Kidney glomerular epithelial cell (primary cell): ENCODE data around the gene SPRR4.
"Not testable (repeated sequence)": the region's sequence is repeated elsewhere in the genome, so short reads cannot be mapped to it uniquely, and the experiment has no call there.

Experiments
- DNase-seq: peaks from one replicate; lab custom pipeline; 2025; lab: John Stamatoyannopoulos, UW

The SPRR4 gene

GRCh38 chr1:152967201-152967600, 3.2 kb upstream of the SPRR4 start:
- no peak for DNase-seq

- no peak for DNase-seq
These were observed 2.2 kb upstream of the SPRR4 start for GRCh38 chr1:152968248-152968647.

DNA sequence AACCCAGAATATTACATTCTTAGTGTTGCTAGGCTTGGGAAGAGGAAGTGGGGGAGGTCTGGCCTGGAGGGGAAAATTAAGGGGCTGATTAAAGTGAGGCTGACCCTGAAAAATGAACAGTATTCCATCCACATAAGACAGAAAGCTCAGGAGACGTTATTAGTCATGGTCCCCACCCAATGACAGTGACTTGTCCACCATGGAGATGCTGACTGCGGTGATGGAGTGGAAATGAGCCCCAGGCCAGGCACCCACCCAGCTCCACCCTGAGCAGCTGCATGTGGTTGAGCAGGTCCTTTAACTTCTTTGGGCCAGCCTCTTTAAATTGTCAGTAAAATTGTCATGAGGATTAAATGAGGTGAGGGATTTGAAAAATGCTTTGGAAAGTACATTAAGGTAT, 1.4 kb upstream of the SPRR4 start:
- no peak for DNase-seq

DNA sequence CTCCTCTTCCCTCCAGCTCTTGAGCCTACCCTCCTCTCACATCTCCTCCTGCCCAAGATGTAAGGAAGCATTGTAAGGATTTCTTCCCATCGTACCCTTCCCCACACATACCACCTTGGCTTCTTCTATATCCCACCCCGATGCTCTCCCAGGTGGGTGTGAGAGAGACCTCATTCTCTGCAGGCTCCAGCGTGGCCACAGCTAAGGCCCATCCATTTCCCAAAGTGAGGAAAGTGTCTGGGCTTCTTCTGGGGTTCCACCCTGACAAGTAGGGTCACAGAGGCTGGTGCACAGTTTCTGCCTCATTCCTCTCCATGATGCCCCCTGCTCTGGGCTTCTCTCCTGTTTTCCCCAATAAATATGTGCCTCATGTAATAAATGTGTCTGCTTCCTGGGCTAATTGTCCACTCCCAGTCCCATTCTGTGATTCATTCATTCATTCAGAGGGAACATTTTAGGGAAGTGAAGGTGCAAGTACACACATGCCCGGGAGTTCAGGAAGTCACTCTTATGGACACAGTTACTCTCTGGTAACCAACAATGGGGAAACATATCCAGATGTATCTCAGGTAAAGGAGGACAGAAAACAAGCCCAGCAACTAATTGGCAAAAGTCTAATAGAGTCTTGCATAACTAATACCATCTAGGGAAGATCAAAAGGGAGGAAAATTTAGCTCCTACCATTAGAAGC, 1.9 kb downstream of the SPRR4 start:
- DNase-seq = no peak

- DNase-seq = no peak
These were observed 6.2 kb downstream of the SPRR4 start for GRCh38 chr1:152976688-152977087.

- DNase-seq = no peak
These were observed 7.2 kb downstream of the SPRR4 start for GRCh38 chr1:152977614-152978013.

- DNase-seq = no peak
These were observed 10.2 kb downstream of the SPRR4 start for GRCh38 chr1:152980676-152981075.

- DNase-seq = no peak
These were observed 10.9 kb downstream of the SPRR4 start for GRCh38 chr1:152981146-152981871.

GRCh38 chr1:152982076-152982475, 11.6 kb downstream of the SPRR4 start:
- DNase-seq = no peak

- no peak for DNase-seq
These were observed 12.8 kb downstream of the SPRR4 start for GRCh38 chr1:152983234-152983633.

DNA sequence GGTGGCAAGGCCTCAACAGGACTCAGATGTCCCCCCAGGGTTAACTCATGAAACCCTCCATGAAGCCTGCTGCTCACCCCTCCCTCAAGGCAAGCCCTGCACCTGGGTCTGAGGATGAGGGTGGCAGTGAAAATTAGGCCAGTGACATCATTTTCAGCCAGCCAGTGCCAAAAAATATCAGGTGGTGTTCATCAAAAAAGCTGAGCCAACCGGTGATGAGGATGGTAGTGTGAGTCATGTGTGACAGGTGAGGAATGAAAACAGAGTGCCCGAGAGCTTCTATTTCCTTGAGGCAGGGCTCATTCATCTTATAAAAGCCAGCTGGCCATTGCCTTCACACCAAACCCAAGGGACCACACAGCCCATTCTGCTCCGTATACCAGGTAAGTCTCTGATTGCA, 13.3 kb downstream of the SPRR4 start, which contains the start of gene SPRR1A:
TSS of gene SPRR1A (plus strand) at position 339 of the 400 bp plus-strand sequence. CDS start 1,150 bp downstream, outside the sequence.
- DNase-seq = no peak

GRCh38 chr1:152986578-152986977, 16.1 kb downstream of the SPRR4 start:
- DNase-seq = no peak

- no peak for DNase-seq
These were observed 22.7 kb downstream of the SPRR4 start for GRCh38 chr1:152993186-152993585.

- DNase-seq = no peak
These were observed 25.4 kb downstream of the SPRR4 start for GRCh38 chr1:152995842-152996241.

DNA sequence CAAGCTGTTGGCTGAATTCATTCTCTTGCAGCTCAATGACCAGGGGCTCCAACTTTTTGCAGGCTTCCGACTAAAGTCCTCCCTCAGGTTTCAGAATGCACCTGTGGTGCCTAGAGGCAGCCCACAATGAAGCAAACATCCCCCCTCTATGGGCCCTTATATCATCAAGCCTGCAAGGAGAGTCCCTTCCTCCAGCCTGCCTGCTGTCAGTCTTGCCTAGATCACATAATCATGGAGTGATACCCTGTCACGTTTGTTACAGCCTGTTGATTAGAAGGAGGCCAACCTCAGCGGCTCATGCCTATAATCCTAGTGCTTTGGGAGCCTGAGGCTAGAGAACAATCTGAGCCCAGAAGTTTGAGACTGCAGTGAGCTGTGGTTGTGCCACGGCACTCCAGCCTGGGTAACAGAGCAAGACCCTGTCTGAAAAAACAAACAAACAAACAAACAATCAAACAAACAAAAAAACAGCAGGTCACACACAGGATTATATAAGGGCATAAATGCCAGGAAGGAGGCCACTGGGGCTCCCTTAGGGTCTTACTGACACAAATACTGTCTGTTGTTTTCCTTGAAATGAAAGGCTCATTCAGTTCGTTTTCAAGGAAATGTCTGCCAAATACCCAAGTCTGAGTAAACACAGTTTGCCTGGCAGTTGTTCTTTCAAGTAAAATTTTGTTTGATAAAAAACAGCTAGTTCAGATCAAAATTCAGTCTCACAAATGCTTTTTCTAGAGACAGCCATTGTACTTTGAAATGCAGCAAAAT, 26.4 kb downstream of the SPRR4 start:
- DNase-seq = no peak

DNA sequence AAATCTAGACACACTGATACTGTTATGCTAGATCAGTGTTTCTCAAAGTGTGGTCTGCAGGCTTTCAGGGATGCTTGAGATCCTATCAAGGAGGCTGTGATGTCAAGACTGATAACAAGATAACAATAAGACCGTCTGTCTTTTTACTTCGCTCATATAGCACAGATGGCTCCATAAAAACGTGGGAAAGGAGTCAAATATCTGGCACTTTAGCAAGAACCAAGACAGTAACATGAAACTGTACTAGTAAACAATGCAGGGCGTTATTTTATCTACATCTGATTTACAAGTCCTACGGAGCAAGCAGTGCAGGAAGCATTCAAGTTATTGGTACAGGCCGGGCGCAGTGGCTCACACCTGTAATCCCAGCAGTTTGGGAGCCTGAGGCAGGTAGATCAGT, 27.5 kb downstream of the SPRR4 start:
- DNase-seq = no peak

- no peak for DNase-seq
These were observed 28.0 kb downstream of the SPRR4 start for GRCh38 chr1:152998476-152998875.

GRCh38 chr1:152999818-153000217, 29.4 kb downstream of the SPRR4 start:
- DNase-seq = no peak

DNA sequence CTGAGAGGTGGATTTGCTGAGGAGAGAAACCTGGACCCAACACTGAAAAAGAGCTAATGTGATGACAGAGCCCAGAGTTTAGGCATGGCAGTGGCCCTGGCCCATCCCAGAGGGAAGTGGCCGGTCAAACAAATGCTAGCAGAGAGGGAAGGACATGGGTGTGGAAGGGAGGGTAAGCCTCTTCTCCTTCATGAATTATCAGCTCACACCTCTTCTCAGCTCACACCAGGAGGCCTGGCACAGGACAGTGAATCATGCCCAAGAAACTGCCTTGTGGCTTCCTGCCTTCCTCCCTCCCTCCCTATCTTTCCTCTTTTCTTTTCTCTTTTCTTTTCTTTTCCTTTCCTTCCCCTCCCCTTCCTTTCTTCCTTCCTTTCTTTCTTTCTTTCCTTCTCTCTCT, 29.8 kb downstream of the SPRR4 start:
- no peak for DNase-seq

DNA sequence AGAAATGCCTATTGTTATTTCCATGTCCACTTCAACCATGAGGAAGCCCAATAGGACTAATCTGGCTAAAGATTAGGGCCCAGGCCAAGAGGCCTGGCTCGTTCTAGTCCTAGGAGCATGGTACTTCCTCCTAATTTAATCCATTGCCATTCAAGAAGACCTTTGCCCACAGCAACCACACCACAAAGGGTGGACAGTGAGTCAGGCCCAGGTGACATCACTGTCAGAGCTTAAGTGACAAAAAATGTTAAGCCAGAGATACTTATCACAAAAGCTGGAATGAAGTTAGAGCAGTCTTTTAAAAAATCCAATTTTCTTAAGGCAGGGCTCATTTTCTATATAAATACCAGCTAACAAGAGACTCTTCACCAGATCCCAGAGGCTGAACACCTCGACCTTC, 30.9 kb downstream of the SPRR4 start, which contains the start of gene SPRR3:
TSS of gene SPRR3 (plus strand) at position 368 of the 400 bp plus-strand sequence. CDS start 1,272 bp downstream, outside the sequence.
- DNase-seq = no peak

GRCh38 chr1:153011235-153011758, 40.8 kb downstream of the SPRR4 start:
- not testable (repeated sequence) for DNase-seq

- not testable (repeated sequence) for DNase-seq
These were observed 51.4 kb downstream of the SPRR4 start for GRCh38 chr1:153021829-153022228.
